K562 (cell line): ENCODE data around the gene TXLNA. TPM values are rescaled to one million over a fixed set of nuclear protein-coding genes. Genes with fewer than 3 reads are reported as not detected.

ENCODE experiments used
- ESRRA ChIP-seq: fragments of 450-650 bp; IDR thresholded peaks from 2 replicates; pipeline ENCODE4 v1.6.1; 2014; ENCODE audit warnings: low read depth, mild to moderate bottlenecking, moderate library complexity, borderline replicate concordance
- FOXP4 ChIP-seq: sonication (generic); formaldehyde crosslinking; IDR thresholded peaks from 2 replicates; pipeline ENCODE4 v1.8.0; 2022; ENCODE audit warnings: mild to moderate bottlenecking, missing genetic modification reagents, borderline replicate concordance
- GABPB2 ChIP-seq: fragments of 250-450 bp; sonication (Bioruptor Pico); conservative IDR thresholded peaks from 2 replicates; pipeline ENCODE4 v1.5.1; 2021; ENCODE audit warnings: mild to moderate bottlenecking
- HMGXB4 ChIP-seq: sonication (generic); formaldehyde crosslinking; IDR thresholded peaks from 2 replicates; pipeline ENCODE4 v1.8.1; 2023; ENCODE audit warnings: mild to moderate bottlenecking, missing genetic modification reagents
- MAZ ChIP-seq, 2 experiments: fragments of 450-650 bp in 1 of 2; sonication (generic) in 1 of 2; formaldehyde crosslinking; IDR thresholded peaks in 1 of 2; conservative IDR thresholded peaks in 1 of 2; 2 replicates each; pipeline versions ENCODE4 v1.4.0 to v1.5.0; 2020; ENCODE audit warnings: mild to moderate bottlenecking in 1 of 2, missing genetic modification reagents in 1 of 2
- NR2C2 ChIP-seq, 2 experiments: fragments of 200-800 bp in 1 of 2; sonication (Bioruptor generic) in 1 of 2; sonication (generic) in 1 of 2; formaldehyde crosslinking in 1 of 2; IDR thresholded peaks; 2 replicates each; pipeline versions ENCODE4 v1.6.1 to v1.8.0; 2016 to 2022; ENCODE audit warnings: mild to moderate bottlenecking in 1 of 2, missing compliant biosample characterization in 1 of 2, missing genetic modification characterization in 1 of 2, missing genetic modification reagents in 1 of 2
- POLR2A ChIP-seq: fragments of 450-650 bp; conservative IDR thresholded peaks from 2 replicates; pipeline ENCODE4 v1.6.1; 2016
- ZNF23 ChIP-seq: fragments of 250-450 bp; sonication (Bioruptor Pico); IDR thresholded peaks from 2 replicates; pipeline ENCODE4 v1.4.0; 2020; ENCODE audit warnings: mild to moderate bottlenecking
- ZNF263 ChIP-seq: sonication (generic); formaldehyde crosslinking; IDR thresholded peaks from 2 replicates; pipeline ENCODE4 v1.8.0; 2022; ENCODE audit warnings: mild to moderate bottlenecking, missing genetic modification reagents, borderline replicate concordance
- ZZZ3 ChIP-seq: fragments of 450-650 bp; IDR thresholded peaks from 2 replicates; pipeline ENCODE4 v1.6.1; 2016; ENCODE audit warnings: antibody characterized with exemption, mild to moderate bottlenecking, moderate library complexity
- polyA plus RNA-seq, 8 experiments: library from polyadenylated mRNA; depleted of rRNA in 4 of 8; stranded (reverse) in 5 of 8; unstranded in 3 of 8; fragments of >200 nt; fragmentation: Nextera tagmentation in 2 of 8; fragmentation: Illumina TruSeq in 1 of 8; extraction: Ambion mirVana in 2 of 8; extraction: Trizol in 1 of 8; gene quantifications; 2 replicates each; pipeline versions ENCODE4 v1.2.1 to v1.2.3, GENCODE V29; 2011 to 2014; ENCODE audit warnings: inconsistent platforms in 1 of 8, missing spikeins in 1 of 8
- total RNA-seq, 7 experiments: library from RNA; depleted of rRNA in 6 of 7; stranded (reverse); fragments of >200 nt in 6 of 7; fragmentation: Illumina TruSeq in 2 of 7; extraction: Trizol in 2 of 7; gene quantifications; 2 replicates each; pipeline versions ENCODE4 v1.2.1 to v1.2.3, GENCODE V29; 2011 to 2021; ENCODE audit warnings: low replicate concordance in 1 of 7

TXLNA gene
- total and polyA plus RNA-seq, 9 of the 15 experiments (the other 6 are each of a cell fraction or from before 2014, with no cell fraction given), result 9.2 to 54.5 (median 39.3) TPM

- TF ChIP-seq HMGXB4 (CRISPR knock-in tag), result no peak
- peak; percentile 29; the same call in 1 of the 2 replicates for TF ChIP-seq ZNF263 (CRISPR knock-in tag)
- TF ChIP-seq ZZZ3, result no peak
- TF ChIP-seq NR2C2 (CRISPR knock-in tag; IDR thresholded peaks at IDR 0.05), result peak; percentile 5; the same call in 1 of the 2 replicates
- no peak for TF ChIP-seq NR2C2 (tag; IDR thresholded peaks at IDR 0.05)
- peak; percentile 89 for TF ChIP-seq ESRRA
- no peak for TF ChIP-seq POLR2A
- TF ChIP-seq ZNF23 (CRISPR knock-in tag), result no peak
- TF ChIP-seq FOXP4 (CRISPR knock-in tag), result no peak; the same call in 1 of the 2 replicates
- TF ChIP-seq GABPB2 (CRISPR knock-in tag), result 0 out of 2 replicates have a peak, but pooled peaks have one; percentile 52
- TF ChIP-seq MAZ (CRISPR knock-in tag; conservative IDR thresholded peaks at IDR 0.05 in 1 of 2, IDR thresholded peaks at IDR 0.05 in 1 of 2), result no peak
Observed at GRCh38 chr1:32221581-32221979, 42.1 kb downstream of the TXLNA start (continued).
